Ectodermal cell (in vitro differentiated cells): ENCODE data around the gene CPA3.

Experiments used
- H3K27ac ChIP-seq: 2 replicates; pipeline ENCODE4 v1.7.0; 2013; ENCODE audit warnings: mild to moderate bottlenecking, low read depth, low read length; ENCODE audit not compliant: insufficient read depth, poor library complexity, severe bottlenecking
- H3K27me3 ChIP-seq: 2 replicates; pipeline ENCODE4 v1.7.0; 2013; ENCODE audit warnings: mild to moderate bottlenecking, low read length; ENCODE audit not compliant: insufficient read depth, control insufficient read depth, poor library complexity, severe bottlenecking
- H3K36me3 ChIP-seq: one replicate; pipeline ENCODE4 v1.7.0; 2013; ENCODE audit warnings: low read length; ENCODE audit not compliant: control insufficient read depth, insufficient read depth
- H3K4me1 ChIP-seq: one replicate; pipeline ENCODE4 v1.7.0; 2013; ENCODE audit warnings: low read length; ENCODE audit not compliant: control insufficient read depth, insufficient read depth
- H3K4me3 ChIP-seq: 2 replicates; pipeline ENCODE4 v1.7.0; 2013; ENCODE audit warnings: low read depth, low read length, control low read depth; ENCODE audit not compliant: insufficient read depth
- H3K9me3 ChIP-seq: 2 replicates; pipeline ENCODE4 v1.7.0; 2013; ENCODE audit warnings: mild to moderate bottlenecking, low read length, moderate library complexity; ENCODE audit not compliant: control insufficient read depth
- WGBS, 2 experiments: methylation state at CpG; one replicate each; pipeline ENCODE4 v1.1.7; 2013; ENCODE audit warnings: missing lambda C conversion rate in 2 of 2; 5-methylcytosine and 5-hydroxymethylcytosine counted together

The CPA3 gene

GRCh38 chr3:148829926-148830325 lies 35.2 kb upstream of the CPA3 start:
- Histone ChIP-seq H3K36me3 (no peaks in the 10 kb centered on the region), H3K27ac (no peak overlapping the region), H3K4me3 (no peak overlapping the region), H3K9me3 (no peaks in the 10 kb centered on the region), H3K27me3 (no peaks in the 10 kb centered on the region), H3K4me1 (no peaks in the 10 kb centered on the region)
- 86 to 94% methylated on average over 3 of the region's 3 CpGs for WGBS, 2 experiments

- 87 to 95% methylated on average over 3 of the region's 3 CpGs for WGBS, 2 experiments
- Histone ChIP-seq H3K27me3 (no peaks in the 10 kb centered on the region), H3K27ac (no peak overlapping the region)
Observed at GRCh38 chr3:148833223-148833622, 31.9 kb upstream of the CPA3 start.

GRCh38 chr3:148839805-148840204 lies 25.3 kb upstream of the CPA3 start:
- Histone ChIP-seq H3K36me3 (no peaks in the 10 kb centered on the region), H3K4me1 (no peaks in the 10 kb centered on the region), H3K27me3 (no peaks in the 10 kb centered on the region), H3K9me3 (no peaks in the 10 kb centered on the region), H3K4me3 (no peak overlapping the region), H3K27ac (no peak overlapping the region)

More at GRCh38 chr3:148833223-148833622, 31.9 kb upstream of the CPA3 start:
- H3K4me1 ChIP-seq = no peaks in the 10 kb centered on the region
- H3K36me3 ChIP-seq = no peaks in the 10 kb centered on the region
- no peak overlapping the region for H3K4me3 ChIP-seq
- H3K9me3 ChIP-seq = no peaks in the 10 kb centered on the region

DNA sequence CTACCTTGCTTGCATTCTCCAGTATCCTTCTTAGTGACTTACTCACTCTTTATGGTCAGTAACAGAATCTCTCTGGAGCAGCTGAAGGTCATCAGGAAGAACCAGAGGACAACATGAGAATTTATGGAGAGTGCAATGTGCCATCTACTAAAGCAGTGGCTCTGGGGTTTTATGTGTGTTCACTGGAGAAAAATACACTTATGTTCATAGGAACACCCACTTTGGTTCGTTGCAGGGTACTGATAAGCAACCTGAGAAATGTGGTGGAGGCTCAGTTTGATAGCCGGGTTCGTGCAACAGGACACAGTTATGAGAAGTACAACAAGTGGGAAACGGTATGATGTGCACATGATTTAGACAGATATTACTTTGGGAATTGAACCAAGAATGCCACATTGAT lies 24.6 kb upstream of the CPA3 start:
- no peak overlapping the region for H3K4me3 ChIP-seq
- 95 to 97% methylated on average over 4 of the region's 4 CpGs for WGBS, 2 experiments
- no peaks in the 10 kb centered on the region for H3K36me3 ChIP-seq
- H3K27ac ChIP-seq = no peak overlapping the region
- no peaks in the 10 kb centered on the region for H3K9me3 ChIP-seq
- no peaks in the 10 kb centered on the region for H3K27me3 ChIP-seq
- H3K4me1 ChIP-seq = no peaks in the 10 kb centered on the region

DNA sequence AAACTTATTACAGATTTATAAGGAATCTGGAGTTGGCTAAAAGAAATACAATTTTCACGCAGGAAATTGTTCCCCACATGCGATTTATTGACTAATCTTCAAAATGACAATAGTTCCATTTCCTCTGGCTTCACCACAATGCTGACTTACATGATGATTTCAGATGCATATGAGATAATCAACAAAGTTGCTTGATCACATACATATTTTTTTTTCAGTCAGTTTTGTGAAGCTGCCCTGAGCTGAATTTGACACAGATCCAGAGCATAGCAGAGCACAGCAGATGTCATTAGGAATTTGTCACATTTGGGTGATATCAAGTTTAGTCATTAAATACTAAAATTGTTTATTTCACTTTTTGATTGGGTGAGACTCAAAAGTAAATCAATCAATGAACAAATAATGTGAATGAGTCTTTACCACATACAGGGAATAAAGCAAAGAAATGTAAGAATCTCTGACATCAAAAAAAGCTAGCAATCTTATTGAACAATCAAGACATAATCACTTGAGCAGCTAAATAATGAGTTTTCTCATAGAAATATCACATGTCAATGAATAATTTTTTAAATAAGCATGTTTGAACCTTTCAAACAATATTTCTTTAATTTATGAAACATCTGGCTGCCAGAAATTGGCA lies 19.2 kb upstream of the CPA3 start:
- no peaks in the 10 kb centered on the region for H3K27me3 ChIP-seq
- H3K4me3 ChIP-seq = no peak overlapping the region
- 92 to 95% methylated on average over 2 of the region's 2 CpGs for WGBS, 2 experiments
- H3K9me3 ChIP-seq = no peaks in the 10 kb centered on the region
- no peaks in the 10 kb centered on the region for H3K36me3 ChIP-seq
- H3K4me1 ChIP-seq = no peaks in the 10 kb centered on the region
- no peak overlapping the region for H3K27ac ChIP-seq

DNA sequence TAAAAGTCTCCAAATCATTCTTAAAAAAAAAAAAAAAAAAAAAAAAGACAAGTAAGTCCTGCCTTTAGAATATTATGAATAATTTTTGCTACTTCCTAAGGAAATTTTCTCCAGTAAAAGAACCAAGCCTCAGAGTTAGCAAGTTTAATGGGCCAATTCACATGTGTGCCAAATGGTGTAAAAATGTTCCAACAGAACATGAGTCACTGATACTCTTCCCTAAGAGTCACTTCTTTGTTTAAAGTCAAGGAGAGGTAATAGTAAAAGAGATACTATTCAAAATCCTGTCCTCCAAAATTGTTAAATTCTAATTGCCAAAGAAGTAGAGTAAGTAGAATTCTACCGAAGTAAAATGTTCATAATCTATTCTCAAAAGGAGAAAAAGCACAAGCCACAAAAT lies 17.7 kb upstream of the CPA3 start:
- Histone ChIP-seq H3K36me3 (no peaks in the 10 kb centered on the region), H3K4me1 (no peaks in the 10 kb centered on the region), H3K9me3 (no peaks in the 10 kb centered on the region), H3K27me3 (no peaks in the 10 kb centered on the region), H3K4me3 (no peak overlapping the region), H3K27ac (no peak overlapping the region)
- WGBS, 2 experiments = 83% methylated on average over 1 of the region's 1 CpG; no CpG with 5 or more reads in 1 of the 2 experiments

DNA sequence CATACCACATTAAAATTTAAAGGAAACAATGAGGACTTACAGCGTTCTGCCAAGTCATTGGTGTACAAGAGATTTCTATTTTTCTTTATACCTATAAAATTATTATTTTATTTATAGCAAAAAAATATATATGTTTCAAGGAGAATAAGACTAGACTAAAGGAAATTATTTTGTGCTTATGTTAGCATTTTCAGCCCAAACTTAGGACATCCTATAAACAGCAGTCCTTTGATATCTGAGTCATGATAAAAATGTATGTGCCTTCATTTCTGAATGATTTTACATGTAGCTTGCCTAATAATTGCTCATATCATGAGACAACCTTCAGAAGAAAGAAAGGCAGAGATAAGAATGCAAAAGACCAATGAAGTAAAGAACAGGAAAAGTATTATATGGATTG lies 16.7 kb upstream of the CPA3 start:
- Histone ChIP-seq H3K36me3 (no peaks in the 10 kb centered on the region), H3K27ac (no peak overlapping the region), H3K27me3 (no peaks in the 10 kb centered on the region), H3K4me3 (no peak overlapping the region), H3K9me3 (no peaks in the 10 kb centered on the region), H3K4me1 (no peaks in the 10 kb centered on the region)
- WGBS, 2 experiments = no CpG with 5 or more reads among the region's 1 CpG

GRCh38 chr3:148852271-148852992 lies 12.7 kb upstream of the CPA3 start:
- Histone ChIP-seq H3K4me1 (no peaks in the 10 kb centered on the region), H3K9me3 (no peaks in the 10 kb centered on the region), H3K36me3 (no peaks in the 10 kb centered on the region), H3K27ac (no peak overlapping the region), H3K4me3 (no peak overlapping the region), H3K27me3 (no peaks in the 10 kb centered on the region)
- 89 to 90% methylated on average over 7 of the region's 7 CpGs for WGBS, 2 experiments

- no peaks in the 10 kb centered on the region for H3K36me3 ChIP-seq
- no peak overlapping the region for H3K4me3 ChIP-seq
- no peaks in the 10 kb centered on the region for H3K9me3 ChIP-seq
- no peaks in the 10 kb centered on the region for H3K27me3 ChIP-seq
- no peaks in the 10 kb centered on the region for H3K4me1 ChIP-seq
- no peak overlapping the region for H3K27ac ChIP-seq
- 87 to 88% methylated on average over 2 of the region's 2 CpGs for WGBS, 2 experiments
Observed at GRCh38 chr3:148853076-148853475, 12.0 kb upstream of the CPA3 start.

GRCh38 chr3:148854061-148854460 lies 11.0 kb upstream of the CPA3 start:
- H3K27me3 ChIP-seq = no peaks in the 10 kb centered on the region
- no peaks in the 10 kb centered on the region for H3K9me3 ChIP-seq
- H3K4me3 ChIP-seq = no peak overlapping the region
- H3K36me3 ChIP-seq = no peaks in the 10 kb centered on the region
- H3K27ac ChIP-seq = no peak overlapping the region
- H3K4me1 ChIP-seq = no peaks in the 10 kb centered on the region
